Esophagus (tissue), 2 donors: ENCODE data around the gene TSPY2. TPM values are rescaled to one million over a fixed set of nuclear protein-coding genes. Genes with fewer than 3 reads are reported as not detected.
"Not testable (repeated sequence)": the region's sequence is repeated elsewhere in the genome, so short reads cannot be mapped to it uniquely, and the experiment has no call there.

Experiments
- H3K27ac ChIP-seq, 2 donors: one replicate each; pipeline ENCODE4 v1.5.1; 2013; ENCODE audit warnings: low read depth in 2 of 2, mild to moderate bottlenecking in 2 of 2, inconsistent platforms in 1 of 2, low read length in 1 of 2, moderate library complexity in 1 of 2
- H3K27me3 ChIP-seq, 2 donors: one replicate each; pipeline ENCODE4 v1.6.1; 2013; ENCODE audit warnings: low read length in 2 of 2, control low read depth in 1 of 2, mild to moderate bottlenecking in 1 of 2; ENCODE audit not compliant: insufficient read depth in 2 of 2, control insufficient read depth in 1 of 2
- H3K36me3 ChIP-seq, 2 donors: one replicate each; pipeline ENCODE4 v1.6.1; 2013; ENCODE audit warnings: low read length in 1 of 2; ENCODE audit not compliant: control insufficient read depth in 2 of 2, insufficient read depth in 2 of 2
- H3K4me1 ChIP-seq, 2 donors: one replicate each; pipeline ENCODE4 v1.6.1; 2013; ENCODE audit warnings: low read length in 1 of 2; ENCODE audit not compliant: control insufficient read depth in 2 of 2, insufficient read depth in 2 of 2
- H3K4me3 ChIP-seq, 2 donors: one replicate each; pipeline ENCODE4 v1.5.1; 2013; ENCODE audit warnings: low read length in 2 of 2, mild to moderate bottlenecking in 2 of 2, low read depth in 1 of 2, moderate library complexity in 1 of 2
- H3K9me3 ChIP-seq, 2 donors: one replicate each; pipeline ENCODE4 v1.6.1; 2013; ENCODE audit warnings: mild to moderate bottlenecking in 2 of 2, low read depth in 1 of 2, low read length in 1 of 2, moderate library complexity in 1 of 2; ENCODE audit not compliant: control insufficient read depth in 2 of 2, insufficient read depth in 1 of 2
- WGBS, 2 donors: extraction: QIAGEN DNeasy Blood & Tissue Kit; methylation state at CpG; one replicate each; pipeline ENCODE4 v1.1.7; 2013; 5-methylcytosine and 5-hydroxymethylcytosine counted together
- polyA plus RNA-seq, 2 donors: library from polyadenylated mRNA; stranded (reverse); fragments of 200-250 nt; gene quantifications; one replicate each; pipeline ENCODE4 v1.2.3, GENCODE V29; 2013
- donor health status: healthy with polysubstance abuse.
- donor health status: Bipolar disorder and iron deficiency.

The TSPY2 gene, protein sequence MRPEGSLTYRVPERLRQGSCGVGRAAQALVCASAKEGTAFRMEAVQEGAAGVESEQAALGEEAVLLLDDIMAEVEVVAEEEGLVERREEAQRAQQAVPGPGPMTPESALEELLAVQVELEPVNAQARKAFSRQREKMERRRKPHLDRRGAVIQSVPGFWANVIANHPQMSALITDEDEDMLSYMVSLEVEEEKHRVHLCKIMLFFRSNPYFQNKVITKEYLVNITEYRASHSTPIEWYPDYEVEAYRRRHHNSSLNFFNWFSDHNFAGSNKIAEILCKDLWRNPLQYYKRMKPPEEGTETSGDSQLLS
- polyA plus RNA-seq: not detected

DNA sequence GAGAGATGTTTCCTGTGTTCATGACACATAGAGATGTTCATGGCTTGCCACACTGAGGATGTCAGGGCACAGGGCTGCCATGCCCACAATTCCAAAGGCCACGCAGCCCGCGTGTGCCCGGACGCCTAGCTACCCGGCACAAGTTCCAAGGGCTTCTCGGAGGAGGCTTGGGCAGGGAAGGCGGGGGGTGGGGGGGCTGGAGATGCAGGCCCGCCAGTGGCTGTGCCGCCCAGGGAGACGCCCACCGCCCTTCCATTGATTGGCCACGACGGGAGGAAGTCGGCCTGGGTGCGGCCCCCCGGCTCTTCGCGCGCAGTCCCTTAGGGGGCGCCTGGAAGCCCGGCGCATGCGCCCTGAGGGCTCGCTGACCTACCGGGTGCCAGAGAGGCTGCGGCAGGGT is at the start of gene TSPY2:
Gene TSPY2 (plus strand): TSS at position 301 of the 400 bp plus-strand sequence. CDS start 46 bp downstream, at position 347.
- not testable (repeated sequence) for H3K9me3 ChIP-seq, H3K27ac ChIP-seq, H3K27me3 ChIP-seq, H3K4me1 ChIP-seq, H3K36me3 ChIP-seq, H3K4me3 ChIP-seq
- 95% methylated on average over 15 of the region's 27 CpGs; no CpG with 5 or more reads in 1 of the 2 donors for WGBS, 2 donors

DNA sequence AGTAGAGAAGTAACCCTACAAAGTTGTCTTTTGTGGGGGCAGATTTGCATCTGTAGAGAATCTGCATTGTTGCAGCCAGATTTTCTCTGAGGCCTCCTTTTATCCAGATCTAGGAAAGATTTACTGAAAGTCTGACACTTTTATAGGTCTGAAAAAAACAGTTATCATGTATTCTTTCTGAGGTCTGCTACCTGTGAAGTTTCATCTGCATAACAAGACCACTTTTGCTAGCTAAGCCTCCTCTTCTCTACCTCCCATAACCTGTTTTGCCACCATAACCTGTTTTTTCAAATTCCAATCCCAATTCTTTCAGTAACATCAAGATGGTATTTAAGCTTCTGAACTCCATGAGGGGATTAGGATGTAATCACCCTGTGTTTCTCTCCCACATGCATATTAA is 36.5 kb upstream of the TSPY2 start:
- H3K27ac ChIP-seq, H3K36me3 ChIP-seq, H3K27me3 ChIP-seq, H3K4me3 ChIP-seq, H3K9me3 ChIP-seq, H3K4me1 ChIP-seq: not testable (repeated sequence)

DNA sequence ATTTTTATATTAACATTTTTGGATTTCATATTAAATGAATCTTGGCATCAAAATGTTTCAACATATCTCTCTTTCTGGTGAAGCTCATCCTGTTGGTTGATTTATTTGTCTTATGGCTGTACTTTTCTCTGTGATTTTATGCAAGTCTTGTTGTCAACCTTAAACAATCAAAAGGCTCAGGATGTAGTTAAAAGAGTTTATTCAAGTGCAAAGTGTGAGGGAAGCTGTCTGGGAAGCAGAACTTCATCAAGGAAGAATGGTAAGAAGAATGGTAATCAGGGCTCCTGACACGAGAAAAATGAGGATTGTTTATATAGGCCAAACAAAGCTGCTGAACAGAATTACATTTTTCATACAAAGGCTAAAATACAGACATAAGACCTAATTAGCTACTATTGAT is 29.0 kb upstream of the TSPY2 start:
- not testable (repeated sequence) for H3K4me3 ChIP-seq, H3K27me3 ChIP-seq, H3K27ac ChIP-seq, H3K4me1 ChIP-seq, H3K36me3 ChIP-seq, H3K9me3 ChIP-seq
- 0 to 5% methylated on average over 1 of the region's 1 CpG for WGBS, 2 donors

DNA sequence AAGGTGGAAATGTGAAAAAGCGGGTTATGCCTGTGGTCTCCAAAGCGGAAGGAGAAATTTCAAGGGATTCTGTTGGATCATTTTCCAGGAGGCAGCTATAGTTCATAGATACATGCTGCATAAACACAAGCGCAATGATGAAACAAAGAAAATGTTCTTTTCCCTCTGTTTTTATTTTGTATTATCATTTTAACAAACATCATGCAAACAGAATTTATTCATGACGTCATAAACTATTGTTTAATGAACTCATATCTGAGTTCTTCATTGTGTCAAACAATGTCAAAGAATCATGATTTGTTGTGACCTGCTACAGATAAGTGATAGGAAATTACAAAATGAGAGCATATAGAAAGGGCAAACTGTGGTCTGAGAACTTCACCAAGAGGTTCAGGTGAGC is 23.8 kb downstream of the TSPY2 start:
- H3K36me3 ChIP-seq, H3K4me3 ChIP-seq, H3K27ac ChIP-seq, H3K4me1 ChIP-seq, H3K9me3 ChIP-seq, H3K27me3 ChIP-seq: not testable (repeated sequence)
- WGBS, 2 donors: 71% methylated on average over 2 of the region's 4 CpGs; no CpG with 5 or more reads in 1 of the 2 donors
